CD4-positive, alpha-beta T cell treated with Interferon alpha-2 for 1 hour (primary cell): Measurements from ENCODE around the gene TDRD9.
"Not testable (repeated sequence)": the region's sequence is repeated elsewhere in the genome, so short reads cannot be mapped to it uniquely, and the experiment has no call there.

Experiments used
- DNase-seq, 2 donors: peaks; one replicate each; pipeline ENCODE4 v3.0.0-alpha.2; 2020 to 2022

TDRD9 gene

DNA sequence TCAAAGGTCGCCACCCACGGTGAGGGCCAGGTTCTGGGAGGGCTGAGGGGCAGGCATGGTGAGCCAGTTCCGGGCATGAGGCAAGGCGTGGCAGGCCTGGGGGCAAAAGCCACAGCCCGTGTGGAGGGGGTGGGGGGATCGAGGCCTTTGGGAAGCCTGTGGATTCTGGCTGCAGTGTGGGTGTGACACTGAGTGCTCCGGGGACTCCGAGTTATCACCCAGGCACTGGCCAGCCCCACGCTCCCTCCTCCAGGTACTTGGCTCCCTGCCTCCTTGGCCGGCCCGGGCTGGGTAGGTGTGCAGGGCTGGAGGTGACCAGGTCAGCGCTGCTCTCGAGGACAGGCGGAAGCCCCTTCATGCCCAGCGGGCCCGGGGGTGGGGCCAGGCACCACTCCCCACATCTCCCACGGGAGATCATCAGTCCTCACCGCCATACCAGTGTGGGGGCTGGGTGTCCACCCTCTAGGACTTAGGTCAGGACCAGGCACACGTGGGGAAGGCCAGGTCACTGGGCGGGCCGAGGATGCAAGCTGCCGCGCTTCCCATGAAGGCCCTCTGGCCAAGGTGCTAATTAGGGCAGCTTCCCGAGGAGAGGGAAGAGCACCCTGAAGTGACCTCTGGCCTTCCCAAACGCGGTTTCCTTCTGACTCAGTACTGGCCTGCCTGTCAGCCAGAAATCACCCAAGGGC lies 34.1 kb upstream of the TDRD9 start:
- no peak for DNase-seq

DNA sequence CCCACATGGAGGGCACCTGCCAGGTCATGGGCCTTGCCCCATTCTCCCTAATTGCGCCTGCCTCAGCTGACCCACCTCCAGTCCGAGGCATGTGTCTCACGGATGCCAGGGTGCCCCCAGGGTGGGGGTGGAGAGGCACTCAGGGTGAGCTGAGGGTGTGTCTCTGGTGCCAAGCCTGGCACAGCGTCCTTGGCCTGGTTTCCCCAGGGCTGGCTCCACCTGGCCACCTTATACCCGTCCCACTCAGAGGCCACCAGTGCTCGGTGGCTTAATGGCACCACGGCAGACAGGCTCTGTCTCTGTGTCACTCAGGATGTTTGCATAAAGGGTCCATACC lies 33.6 kb upstream of the TDRD9 start:
- DNase-seq = no peak

DNA sequence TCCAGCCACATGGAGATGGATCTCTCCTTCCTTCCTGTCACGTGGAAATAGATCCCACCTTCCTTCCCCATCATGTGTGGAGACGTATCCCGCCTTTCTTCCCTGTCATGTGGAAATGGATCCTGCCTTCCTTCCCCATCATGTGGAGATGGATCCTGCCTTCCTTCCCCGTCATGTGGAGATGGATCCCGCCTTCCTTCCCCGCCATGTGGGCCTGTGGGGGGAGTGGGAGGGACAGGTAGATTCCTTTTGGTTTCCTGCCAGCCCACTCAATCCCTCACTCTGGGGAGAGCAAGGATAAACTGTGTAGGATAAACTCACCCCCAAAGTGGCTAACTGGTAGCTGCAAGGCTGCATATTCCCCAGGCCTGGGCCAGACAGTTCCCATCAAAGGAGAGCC lies 31.7 kb upstream of the TDRD9 start:
- no peak for DNase-seq

DNA sequence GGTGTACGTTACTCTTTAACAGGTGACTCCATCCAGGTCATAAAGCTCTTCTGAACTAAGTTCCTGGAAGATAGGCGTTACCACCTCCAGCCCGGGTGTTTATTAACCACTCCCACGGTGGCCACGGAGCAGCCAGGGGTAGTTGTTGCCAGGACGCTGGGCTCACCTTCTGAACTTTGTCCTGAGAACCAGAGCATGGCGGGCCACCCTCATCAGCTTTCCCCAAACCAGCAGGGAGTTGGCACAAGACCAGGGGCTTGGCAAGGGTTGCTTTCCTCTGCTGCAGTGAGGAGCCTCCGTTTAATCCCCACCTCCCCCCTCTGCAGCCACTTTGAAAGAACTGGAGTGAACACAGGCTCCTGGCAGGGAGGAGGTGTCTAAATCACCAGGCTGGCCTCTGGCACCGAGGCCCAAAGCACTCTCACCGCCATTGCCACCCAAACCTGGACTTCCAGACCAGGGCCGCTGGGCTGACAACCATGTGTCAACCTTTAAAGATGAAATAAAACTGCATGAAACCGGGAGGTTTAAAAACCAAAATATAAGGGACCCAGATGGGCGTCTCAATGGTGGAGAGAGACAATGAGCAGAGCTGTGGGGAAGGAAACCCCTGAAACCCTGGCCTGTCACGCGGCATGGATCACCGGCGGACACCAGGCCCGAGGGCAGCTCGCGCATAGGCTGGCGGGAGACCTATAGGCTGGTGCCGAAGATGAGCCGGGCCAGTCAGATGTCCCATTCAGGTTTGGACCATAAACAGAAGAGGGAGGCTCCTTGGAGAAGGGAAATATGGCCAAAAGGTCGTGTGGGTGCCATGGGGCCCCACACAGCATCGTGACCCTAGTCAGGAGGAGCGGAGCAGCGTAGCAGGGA lies 30.9 kb upstream of the TDRD9 start:
- no peak for DNase-seq

DNA sequence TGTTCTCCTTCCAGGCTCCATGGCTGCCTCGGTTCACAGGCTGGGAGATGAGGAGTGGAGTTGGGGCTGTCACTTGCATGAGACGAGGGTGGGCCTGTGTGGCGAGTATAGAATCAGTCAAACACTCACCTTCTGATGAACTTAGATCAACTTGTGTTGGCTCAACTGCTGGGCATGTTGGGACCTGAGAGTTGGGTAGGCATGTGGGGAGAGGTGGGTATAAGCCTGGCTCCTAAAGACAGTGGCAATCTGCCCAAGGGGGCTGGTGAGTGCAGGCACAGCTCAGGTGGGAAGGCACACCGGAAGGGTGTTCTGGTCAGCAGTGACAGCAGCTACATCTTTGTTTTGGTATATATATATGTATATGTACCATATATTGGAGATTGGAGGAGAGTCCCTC lies 30.1 kb upstream of the TDRD9 start:
- no peak for DNase-seq

DNA sequence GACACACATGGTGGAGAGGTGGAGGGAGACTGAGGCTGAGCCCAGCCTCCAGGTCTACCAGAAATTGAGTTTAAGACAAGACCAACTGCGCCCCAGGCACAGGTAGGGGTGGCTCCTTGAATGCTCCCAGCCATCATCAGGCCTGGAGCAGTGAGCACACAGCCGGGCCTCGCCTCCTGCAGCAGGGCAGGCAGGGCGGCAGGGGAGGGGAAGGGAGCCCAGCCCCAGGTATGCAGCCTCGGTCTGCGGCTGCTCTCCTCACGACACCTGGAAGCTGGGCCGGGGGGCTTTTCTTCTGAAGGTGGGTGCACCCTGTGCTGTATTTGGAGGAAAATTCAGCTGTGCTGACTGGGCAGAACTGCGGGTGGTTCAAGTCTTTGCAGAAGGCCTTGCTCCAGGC lies 29.5 kb upstream of the TDRD9 start:
- DNase-seq = no peak

DNA sequence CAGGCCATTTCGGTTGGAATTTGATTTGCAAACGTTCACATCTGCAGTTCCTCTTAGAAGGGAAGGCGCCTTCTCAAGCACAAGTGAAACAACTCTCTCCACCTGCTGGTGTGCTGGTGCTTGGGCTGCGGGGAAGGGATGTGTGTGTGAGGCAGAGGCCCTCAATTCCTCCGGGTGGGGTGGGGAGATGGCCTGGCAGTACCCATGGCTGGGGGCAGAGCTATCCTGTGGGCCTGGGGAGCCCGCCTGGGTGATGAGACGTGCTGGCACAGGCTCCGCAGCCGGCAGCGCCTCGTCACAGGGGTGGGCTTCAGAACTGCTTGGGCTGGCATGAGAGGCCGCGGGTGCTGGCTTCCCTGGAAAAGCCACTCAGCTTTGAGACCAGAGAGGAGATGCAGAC lies 28.9 kb upstream of the TDRD9 start:
- DNase-seq = no peak

DNA sequence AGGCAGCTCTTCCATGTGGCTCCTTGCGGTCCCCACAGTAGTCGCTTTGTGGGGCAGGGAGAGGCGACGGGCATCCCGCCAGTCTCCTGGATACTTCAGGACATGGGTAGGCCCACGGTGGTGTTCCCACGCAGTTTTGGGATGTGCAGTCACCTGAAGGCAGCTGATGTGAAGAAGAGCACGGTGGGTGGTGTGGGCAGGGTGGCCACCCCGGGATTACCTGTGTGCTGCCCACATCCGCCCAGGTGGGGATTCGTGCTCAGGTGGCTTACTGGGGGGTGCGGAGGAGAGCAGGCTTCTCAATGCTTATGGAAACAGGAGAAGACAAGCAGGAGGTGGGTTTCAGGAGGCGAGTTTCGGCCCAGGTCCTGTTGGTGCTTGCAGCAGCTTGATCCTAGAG lies 28.4 kb upstream of the TDRD9 start:
- no peak for DNase-seq

DNA sequence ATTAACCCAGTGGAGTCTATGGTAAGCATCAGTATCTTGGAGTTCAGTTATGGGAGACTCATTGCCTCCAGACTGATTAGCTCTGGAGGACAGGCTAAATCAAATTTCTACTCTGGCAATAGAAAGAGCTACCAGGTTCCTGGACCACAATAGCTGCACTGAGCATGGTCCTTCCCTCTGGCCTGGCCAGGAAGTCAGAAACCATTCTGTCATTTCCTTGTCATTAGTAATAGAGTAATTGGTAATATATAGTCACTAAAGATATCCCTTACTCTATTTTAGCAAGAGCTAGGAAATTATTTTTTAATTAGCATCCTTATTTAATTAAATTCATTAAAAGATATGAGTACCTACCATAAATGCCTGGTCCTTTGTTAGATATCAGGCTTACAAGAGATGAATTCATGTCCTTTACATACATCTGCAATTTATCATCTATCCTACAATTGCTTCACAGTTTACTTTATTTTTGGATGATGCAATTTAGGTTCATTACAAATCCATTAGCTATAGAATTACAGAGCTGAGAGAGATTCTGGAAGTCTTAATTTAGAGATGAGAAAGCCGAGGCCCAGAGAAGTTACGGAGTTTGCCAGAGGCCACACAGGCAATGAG lies 23.7 kb upstream of the TDRD9 start:
- no peak for DNase-seq

DNA sequence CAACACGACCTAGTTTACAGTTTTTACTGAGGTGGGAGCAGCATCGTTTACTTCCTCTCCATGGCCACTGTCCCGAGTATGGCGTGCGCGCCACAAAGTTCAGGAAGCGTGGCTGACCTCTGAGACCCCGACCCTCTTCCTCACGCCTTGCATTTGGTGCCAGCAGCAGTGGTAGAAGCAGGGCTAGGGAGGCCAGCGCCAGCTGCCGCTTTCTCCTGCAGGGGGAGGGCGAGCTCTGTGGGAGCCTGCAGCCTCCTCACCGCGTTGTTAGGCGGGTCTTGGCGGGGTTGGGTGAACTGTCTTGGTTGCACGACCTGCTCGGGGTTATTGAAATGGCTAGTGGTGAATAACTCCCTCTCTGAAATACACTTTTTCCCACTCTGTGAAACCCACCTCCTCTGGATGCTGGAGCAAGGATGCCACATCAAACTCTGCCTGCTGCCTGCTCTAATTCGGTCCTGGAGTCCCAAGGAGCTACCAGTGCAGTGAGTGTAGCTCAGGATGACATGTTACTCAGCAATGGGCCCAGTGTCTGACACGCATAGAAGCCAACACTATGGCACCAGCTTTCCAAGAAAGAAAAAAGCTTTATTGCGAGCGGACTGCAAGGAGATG lies 22.3 kb upstream of the TDRD9 start:
- peak in 1 of 2 donors; percentile 7 for DNase-seq

DNA sequence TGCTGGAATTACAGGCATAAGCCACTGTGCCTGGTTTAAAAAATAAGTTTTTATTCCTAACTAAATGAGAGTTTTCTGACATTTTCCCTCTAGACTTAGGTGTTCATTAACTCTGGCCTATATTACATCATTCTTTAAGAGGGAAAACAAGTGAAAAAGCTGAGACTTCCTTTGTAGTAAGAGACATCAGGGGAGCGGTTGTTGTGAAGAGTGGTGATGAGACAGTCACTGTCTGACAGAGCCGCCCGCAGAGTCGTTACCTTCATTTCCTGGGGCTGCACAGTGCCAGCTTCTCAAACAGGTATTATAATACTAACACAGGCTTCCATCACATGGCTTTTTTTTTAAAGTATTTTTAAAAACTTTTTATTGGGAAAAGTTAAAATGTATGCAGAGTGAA lies 19.7 kb upstream of the TDRD9 start:
- DNase-seq = peak; percentile 18 to 41

DNA sequence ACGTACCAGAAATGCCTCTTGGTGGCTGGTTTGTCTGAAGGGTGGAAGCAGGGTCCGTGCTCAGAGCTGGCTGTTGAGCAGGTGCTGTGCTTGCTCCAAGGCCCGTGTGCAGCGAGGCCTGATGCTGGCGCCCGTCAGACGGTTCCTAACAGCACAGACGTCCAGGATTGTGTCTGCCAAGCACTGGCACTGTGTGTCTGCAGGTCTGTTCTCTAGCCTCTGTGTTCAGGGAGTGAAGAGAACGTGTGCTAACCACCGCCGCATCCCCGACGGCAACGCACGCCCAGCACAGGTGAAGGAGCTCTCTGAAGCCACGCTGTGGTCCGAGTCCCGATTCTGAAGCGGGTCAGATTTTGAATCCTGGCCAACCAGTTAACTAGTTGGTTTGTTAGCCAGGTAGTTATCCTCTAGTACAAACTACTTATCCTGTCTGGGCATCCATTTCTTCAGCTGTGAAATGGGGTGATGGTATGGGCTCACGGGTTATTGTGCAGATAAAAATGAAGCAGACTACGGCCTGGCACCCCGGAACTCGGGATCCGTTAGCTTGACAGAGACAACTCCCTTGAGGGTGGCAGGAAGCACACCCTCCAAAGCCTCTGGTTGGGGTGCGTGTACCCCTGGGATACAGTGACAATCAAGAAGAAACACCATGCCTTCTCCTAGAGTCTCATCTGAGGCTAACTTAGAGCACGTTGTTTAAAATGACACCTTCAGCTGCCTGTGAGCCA lies 18.6 kb upstream of the TDRD9 start:
- DNase-seq = no peak

DNA sequence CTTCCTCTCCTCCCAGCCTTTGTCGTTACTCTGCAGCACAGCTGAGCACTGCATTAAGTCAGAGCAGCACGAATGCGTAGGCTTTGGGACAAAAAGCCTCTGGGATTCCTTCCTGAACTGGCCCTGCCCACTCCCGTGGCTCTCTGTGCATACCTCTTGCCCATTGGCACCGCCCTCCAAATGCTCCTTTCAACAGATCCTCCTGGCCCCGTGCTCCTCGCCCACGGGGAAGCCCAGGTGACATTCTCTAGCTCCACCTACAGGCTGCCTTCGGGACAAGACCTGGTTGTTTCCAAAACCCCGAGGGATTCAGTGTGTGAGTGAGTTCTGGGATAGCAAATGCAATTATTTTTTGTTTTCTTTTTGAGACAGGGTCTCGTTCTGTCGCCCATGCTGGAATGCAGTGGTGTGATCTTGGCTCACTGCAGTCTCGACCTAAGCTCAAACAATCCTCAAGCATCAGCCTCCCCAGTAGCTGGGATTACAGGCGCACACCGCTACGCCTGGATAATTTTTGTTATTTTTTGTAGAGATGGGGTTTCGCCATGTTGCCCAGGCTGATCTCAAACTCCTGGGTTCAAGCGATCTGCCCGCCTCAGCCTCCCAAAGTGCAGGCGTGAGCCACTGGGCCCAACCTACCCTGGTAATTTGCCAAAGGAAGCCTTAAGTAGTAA lies 17.9 kb upstream of the TDRD9 start:
- peak; percentile 63 to 78 for DNase-seq

DNA sequence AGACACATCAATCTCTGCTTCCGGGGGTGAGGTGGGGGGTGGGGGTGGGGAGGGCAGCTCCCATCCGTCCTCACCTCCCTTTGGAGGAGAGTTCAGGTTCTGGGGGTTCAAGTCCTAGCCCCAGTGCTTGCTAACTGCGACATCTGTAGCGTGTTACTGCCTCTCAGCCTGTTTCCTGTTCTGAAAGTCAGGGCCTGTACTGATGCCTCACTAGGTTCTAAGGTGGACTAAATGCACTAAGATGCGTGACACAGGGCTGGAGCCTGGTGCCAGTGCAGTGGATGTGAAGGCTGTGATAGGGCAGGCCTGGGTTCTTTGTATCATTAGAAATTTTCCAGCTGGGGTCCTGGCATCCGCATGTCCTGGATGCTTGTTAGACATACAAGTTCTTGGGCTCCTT lies 17.3 kb upstream of the TDRD9 start:
- DNase-seq = no peak

DNA sequence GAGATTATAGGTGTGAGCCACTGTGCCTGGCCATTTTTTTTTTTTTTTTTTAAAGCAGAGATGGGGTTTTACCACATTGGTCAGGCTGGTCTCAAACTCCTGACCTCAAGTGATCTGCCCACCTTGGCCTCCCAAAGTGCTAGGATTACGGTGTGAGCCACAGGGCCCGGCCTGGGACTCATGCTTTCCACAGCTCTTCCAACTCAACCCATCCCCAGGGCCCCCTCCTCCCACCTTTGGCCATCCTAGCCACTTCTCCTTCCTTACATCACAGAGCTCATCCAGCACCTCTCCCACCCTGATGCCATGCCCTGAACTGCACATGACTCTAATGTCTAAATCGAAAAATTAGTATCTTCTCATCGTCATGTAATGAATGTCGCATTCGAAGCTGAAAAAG lies 12.6 kb upstream of the TDRD9 start:
- DNase-seq = no peak

DNA sequence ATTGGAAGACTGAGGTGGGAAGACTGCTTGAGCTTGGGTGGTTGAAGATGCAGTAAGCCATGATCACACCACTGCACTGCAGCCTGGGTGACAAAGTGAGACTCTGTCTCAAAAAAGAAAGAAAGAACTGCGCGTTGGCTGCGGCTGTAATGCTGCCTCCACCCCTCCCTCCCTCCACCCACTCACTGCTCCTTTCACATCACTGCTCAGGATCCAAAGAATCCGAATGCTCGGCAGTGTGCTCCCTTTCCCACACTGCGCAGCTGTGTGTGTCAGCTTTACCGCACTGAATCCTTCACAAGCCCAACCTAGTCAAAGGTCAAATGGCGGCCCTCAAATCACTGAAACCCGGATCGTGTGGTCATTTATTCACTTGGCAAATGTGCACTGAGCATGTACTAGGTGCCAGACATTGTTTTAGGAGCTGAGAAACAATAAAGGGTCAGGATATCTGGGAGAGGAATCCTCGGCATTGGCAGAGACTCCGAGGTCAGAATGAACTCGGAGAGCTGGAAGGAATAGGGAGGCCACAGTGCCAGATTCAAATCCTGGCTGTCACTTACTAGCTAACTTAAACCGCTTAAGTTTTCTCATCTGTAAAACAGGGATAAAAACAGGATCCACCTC lies 11.5 kb upstream of the TDRD9 start:
- no peak for DNase-seq

DNA sequence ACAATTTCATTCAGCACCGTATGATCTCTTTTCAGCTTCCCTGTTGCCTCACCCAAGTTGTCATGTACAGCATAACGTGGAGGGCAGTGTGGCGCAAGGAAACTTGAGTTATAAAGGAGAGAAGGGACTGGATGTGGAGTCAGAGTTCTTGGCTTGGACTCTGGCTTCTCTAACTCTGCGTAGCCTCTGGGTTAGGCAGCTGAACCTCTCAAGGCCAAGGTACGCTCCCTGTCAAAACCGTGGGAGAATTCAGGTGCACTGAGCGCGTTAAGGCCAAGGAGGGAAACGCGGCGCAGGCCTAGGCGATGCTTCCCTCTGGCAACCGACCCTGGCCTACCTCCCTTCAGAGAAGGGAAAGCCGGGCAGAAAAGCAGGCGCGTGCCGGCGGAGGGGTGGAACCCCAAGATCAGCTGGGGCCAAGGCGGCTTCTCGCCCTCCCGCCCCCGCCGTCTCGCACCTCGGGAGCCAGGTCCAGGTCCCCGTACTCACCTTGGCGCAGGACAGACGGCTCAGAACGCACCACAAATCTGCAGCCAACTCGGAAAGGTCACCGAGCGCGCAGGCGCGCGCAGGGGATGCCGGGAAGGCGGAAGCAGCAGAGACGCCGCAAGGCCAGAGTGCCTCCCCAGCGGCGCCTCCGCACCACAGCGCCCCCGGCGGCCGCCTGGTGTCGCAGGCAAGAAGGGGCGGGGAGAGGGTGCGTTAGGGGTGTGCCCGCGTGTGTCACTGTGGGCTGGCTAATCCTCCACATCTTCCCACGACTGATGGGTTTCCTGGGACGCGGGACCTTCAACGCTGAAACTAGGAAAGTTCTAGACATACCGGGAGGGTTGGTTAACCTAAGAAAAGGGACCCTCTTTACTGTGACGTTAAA lies 7.0 kb upstream of the TDRD9 start:
- peak; percentile 93 to 95 for DNase-seq

DNA sequence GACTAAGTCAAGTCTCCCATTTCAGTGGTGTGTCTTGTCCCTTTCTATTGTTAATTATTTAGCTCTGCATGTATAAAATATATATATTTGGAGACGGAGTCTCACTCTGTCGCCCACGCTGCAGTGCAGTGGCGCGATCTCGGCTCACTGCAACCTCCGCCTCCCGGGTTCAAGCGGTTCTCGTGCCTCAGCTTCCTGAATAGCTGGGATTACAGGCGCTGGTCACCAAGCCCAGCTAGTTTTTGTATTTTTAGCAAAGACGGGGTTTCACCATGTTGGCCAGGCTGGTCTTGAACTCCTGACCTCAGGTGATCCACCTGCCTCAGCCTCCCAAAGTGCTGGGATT lies 6.4 kb upstream of the TDRD9 start:
- not testable (repeated sequence) for DNase-seq

DNA sequence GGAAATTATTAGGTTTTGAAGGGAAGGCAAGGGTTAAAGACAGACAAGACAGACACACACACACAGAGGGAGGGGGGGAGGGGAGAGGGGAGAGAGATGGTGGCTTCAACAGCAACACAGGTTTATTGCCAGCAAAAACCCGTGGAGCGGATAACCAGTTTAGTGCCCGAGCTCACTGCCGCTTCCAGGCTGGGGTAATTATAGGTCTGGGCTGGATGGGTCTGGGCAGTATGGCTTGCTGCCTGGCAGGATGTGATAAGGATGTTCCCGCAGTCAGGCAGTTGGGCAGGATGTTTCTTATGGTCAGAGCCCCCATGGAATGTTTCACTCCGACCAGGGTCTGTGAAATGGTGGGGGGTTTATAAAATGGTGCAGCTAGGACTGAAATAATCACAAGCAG lies 4.4 kb upstream of the TDRD9 start:
- DNase-seq = no peak

DNA sequence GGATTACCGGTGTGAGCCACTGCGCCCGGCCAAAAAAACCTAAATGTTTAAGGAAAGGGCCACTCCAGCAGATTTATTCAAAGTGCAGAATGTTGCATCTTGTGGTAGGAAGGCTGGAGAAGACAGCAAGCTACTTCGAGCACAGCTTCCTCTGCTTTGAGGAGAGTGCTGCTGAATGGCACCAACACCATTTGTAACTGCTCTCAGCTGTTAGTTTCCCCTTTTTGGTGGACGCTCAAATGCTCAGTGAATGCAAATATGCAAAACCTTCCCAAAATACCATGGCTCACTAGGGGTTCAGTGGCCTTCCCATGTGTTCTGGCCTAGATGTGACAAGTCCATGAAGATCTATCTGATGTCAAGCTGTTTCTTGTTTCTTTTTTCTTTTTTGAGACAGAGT lies 2.9 kb upstream of the TDRD9 start:
- DNase-seq = no peak

DNA sequence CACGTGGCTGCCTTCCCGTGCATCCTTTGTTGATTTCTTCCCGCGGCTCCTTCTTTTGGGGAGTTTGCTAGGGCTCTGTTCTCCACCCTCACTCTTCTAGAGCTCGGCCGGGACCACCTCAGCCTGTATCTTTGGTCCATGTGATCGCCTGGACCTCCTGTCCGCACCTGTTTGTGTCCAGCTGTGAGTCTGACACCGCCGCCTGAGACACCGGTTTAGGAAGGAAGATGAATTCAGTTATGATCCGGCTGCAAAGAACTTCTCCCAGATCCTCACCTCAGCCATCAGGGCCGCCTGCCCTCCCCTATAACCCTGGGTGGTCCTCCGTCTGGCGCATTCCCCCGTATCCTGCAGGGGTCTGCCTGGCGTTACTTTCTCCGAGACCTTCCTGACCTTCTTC lies 690 bp upstream of the TDRD9 start:
- no peak for DNase-seq
